GM19351 (cell line): ENCODE results near the gene PSMB5.

Source experiments
- ATAC-seq: cut with Tn5 transposase; IDR thresholded peaks from one replicate; pipeline ENCODE4 v1.9.1; 2021; ENCODE audit warnings: mild to moderate bottlenecking, moderate library complexity; ENCODE audit not compliant: unreplicated experiment

PSMB5 gene

DNA sequence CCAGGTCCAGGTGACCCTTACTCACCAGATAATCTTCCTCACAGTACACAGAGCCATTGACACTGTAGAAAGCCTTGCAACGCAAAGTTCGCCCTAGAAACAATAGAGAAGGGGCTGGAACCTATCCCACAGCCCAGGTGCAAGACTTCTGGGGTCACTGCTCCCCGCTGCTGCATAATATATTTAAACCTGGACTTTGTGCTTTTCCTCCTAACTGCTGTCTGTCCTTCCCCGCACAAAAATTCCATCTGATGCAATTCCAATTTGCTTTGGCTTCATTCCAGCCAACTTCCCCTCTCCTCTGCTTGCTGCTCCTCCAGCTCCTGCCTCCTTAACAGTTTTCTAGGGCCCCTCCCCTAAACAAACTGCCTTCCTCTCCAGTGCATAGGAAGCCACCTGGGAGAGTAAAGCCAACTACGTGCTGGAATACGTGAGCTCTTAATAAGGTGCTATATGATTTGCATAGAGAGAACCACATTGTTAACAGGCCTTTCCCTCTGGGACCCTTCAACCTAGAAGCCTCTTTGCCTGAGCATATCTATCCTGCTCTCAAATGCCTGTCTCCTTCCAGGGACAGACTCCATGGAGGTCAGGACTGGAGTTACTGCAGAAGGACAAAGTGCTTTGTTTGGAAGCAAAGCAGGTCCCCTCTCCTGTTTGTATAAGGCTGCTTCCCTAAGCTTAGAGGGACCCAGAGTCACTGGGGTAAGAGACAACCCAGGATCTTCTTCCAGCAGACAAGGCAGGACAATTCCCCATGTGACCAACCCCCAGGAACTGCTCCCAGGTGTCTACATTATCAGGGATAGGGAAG lies 57.9 kb downstream of the PSMB5 start:
- no peak for ATAC-seq
